Stimulated activated naive CD8-positive, alpha-beta T cell treated with anti-CD3 and anti-CD28 coated beads, Interleukin-15, amount 100 ng/mL, for 72 hours (primary cell): ENCODE measurements around the gene GLI2.

ENCODE experiments used
- ATAC-seq: fragments of 150-1000 bp; cut with Tn5 transposase; 2 replicates; pipeline ENCODE4 v1.10.0; 2021; ENCODE audit warnings: mild to moderate bottlenecking, moderate library complexity
- DNase-seq, 2 donors: peaks; one replicate each; pipeline ENCODE4 v3.0.0; 2021 to 2022
- H3K27ac Mint-ChIP-seq, 2 donors: one replicate each; pipeline ENCODE4 v1.8.0; 2022; ENCODE audit warnings: mild to moderate bottlenecking in 2 of 2, mixed read lengths in 2 of 2, moderate library complexity in 2 of 2
- H3K27me3 Mint-ChIP-seq: one replicate; pipeline ENCODE4 v1.8.0; 2022; ENCODE audit warnings: mixed read lengths
- H3K4me1 Mint-ChIP-seq: one replicate; pipeline ENCODE4 v1.8.0; 2022; ENCODE audit warnings: mild to moderate bottlenecking, mixed read lengths
- H3K4me3 Mint-ChIP-seq, 2 donors: one replicate each; pipeline ENCODE4 v1.8.0; 2022; ENCODE audit warnings: mild to moderate bottlenecking in 2 of 2, mixed read lengths in 2 of 2, moderate library complexity in 1 of 2
- H3K9me3 Mint-ChIP-seq, 2 donors: one replicate each; pipeline ENCODE4 v1.8.0; 2022; ENCODE audit warnings: mixed read lengths in 2 of 2

GLI2 gene

DNA sequence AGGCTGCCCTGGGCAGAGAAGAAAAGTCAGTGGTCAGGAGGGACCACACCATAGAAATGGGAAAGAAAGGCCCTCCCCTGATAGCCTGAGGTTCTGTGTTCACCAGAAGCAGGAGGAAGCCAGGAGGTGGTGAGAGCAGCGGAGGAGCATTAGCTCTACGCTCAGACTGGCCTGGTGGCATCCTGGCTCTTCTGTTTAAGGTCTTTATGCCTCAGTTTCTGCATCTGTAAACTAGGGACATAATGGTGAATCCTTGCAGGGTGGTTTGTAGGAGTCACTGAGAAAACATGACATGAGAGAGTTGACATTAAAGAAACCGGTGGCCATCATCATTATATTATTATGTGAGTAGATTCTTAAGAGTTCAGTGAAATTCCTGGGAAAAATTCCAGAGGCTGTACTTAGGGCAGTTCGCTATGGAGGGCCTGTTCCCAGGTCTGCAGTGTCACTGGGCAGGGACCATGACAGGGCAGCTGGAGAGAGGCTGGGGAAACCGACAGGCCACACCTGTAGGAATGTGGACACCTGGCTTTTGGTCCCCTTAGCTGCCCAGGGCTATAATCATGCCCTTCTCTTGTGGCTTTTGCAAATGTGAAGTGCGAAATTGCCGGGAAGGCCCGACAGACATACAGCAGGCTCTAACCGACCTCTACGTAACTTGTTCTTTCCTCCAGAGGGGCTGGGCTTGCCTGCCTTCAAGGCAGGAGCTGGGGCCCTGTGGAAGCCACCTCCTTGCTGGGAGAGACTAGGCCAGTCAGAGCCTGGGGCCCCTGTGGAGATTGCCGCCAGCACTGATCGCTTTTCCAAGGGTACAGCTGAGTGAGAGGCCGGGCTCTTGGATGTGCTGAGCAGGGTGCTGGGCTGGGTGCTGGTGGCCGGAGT, 31.0 kb downstream of the GLI2 start:
- no peaks in the 10 kb centered on the region for H3K27me3 Mint-ChIP-seq
- no peak overlapping the region for H3K27ac Mint-ChIP-seq
- H3K4me3 Mint-ChIP-seq: no peak overlapping the region
- no peaks in the 10 kb centered on the region for H3K9me3 Mint-ChIP-seq
- ATAC-seq: no peak
- no peaks in the 10 kb centered on the region for H3K4me1 Mint-ChIP-seq
- DNase-seq: no peak

DNA sequence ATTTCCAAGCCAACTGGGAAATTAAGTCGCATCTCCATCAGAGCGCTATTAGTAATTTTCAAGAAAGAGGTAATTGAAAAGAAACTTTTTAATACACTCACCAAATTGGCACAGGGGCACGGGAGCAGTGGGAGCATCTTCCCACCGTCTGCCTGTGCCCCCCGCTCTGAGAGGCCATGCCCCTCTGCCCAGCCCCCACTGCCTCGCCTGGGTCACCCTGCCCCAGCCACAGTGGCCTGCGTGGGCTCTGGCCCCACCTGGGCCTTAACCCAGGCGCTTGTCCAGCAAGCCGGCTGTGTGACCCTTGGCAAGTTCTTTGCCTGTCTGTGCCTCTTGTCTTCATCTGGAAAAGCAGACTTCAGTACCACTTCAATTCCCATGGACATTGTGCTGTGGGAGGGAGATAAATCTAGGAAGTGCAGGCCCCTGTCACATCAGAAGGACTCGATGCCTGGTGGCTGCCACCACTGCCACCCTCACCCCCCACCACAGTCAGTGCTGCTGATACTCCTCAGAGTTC, 31.9 kb downstream of the GLI2 start:
- DNase-seq (no peak), ATAC-seq (no peak)

DNA sequence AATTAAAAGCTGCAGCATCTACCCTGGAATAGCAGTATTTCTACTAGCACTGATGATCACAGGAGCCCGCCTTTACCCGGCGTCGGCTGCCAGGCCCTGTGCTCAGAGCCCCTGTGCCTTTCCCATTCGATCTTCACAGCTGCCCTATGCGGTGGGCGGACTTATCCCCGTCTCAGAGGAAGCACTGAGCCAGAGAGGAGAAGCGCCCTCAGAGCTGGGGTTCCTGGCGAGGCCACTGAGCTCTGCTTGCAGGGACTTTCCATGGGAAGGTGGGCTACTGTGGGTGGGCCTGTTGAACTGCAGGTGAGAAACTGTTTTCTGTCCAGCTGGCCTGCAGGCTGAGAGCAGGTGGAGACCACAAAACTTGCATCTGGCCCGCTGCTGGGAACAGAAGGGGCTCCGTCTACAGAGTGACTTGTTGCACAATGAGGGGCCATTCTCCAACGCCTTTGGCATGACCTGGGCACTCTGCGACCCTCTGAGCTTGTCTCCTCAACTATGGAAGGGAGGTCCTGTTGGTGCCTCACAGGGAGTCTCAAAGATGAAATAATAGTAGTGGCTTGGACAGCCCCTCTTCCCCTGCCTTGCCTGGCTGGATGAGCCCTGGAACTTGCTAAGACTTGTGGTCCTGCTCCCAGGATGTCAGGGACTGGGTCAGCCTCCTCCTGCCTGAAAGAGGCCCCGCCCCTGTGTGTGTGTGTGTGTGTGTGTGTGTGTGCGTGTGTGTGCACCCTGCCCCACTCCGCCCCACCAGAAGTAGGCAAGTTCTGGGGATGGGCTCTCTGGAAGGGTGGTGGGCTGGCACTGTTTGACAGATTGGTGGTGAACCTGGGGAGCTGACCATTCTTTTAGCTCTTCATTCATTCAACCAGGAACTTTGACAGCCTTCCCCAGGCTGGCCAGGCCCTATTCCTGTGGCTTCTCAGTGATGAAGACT, 32.7 kb downstream of the GLI2 start:
- ATAC-seq: no peak
- no peaks in the 10 kb centered on the region for H3K4me1 Mint-ChIP-seq
- no peak for DNase-seq
- no peak overlapping the region for H3K4me3 Mint-ChIP-seq
- no peaks in the 10 kb centered on the region for H3K9me3 Mint-ChIP-seq
- H3K27ac Mint-ChIP-seq: peak overlapping the region in 1 of 2 donors; percentile 33
- no peaks in the 10 kb centered on the region for H3K27me3 Mint-ChIP-seq

More for the DNA sequence above, 31.9 kb downstream of the GLI2 start:
- H3K4me1 Mint-ChIP-seq: no peaks in the 10 kb centered on the region
- no peaks in the 10 kb centered on the region for H3K27me3 Mint-ChIP-seq
- H3K9me3 Mint-ChIP-seq: no peaks in the 10 kb centered on the region
- H3K4me3 Mint-ChIP-seq: no peak overlapping the region
- no peak overlapping the region for H3K27ac Mint-ChIP-seq

DNA sequence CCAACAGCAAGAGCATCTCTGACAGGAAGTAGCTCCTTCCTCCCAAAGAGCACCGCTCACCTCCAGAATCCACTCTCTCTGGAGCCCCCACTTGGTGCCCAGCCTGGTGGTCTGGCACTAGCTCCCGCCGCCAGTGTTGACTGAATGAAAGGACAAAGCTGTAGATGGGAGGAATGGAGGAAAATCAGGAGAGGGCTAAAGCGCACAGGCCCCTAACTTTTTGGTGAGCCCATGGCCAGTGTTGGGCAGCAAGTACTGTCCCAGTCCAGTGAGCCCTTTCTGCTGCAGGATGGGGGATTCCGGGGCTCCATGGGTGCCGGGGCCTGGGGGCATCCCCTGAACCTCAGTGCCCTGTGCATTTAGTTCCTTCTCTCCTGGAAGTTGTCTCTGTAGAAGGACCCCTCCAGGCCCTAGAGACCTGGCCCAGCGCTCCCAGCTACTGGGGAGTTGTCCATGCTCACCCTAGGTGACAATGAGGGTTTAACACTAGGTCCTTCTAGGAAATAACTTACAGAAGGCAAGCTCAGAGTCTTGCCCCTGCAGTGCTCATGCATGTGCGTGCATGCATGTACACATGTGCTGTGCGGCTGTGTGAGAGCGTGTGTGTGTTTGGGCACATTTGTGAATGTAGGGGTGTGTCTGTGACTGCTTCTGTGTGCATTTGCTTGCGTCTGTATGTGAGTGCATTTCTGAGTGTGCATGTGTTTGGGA, 33.6 kb downstream of the GLI2 start:
- DNase-seq: no peak
- no peak for ATAC-seq
- H3K27me3 Mint-ChIP-seq: no peaks in the 10 kb centered on the region
- H3K9me3 Mint-ChIP-seq: no peaks in the 10 kb centered on the region
- H3K4me3 Mint-ChIP-seq: no peak overlapping the region
- H3K4me1 Mint-ChIP-seq: no peaks in the 10 kb centered on the region
- no peak overlapping the region for H3K27ac Mint-ChIP-seq

DNA sequence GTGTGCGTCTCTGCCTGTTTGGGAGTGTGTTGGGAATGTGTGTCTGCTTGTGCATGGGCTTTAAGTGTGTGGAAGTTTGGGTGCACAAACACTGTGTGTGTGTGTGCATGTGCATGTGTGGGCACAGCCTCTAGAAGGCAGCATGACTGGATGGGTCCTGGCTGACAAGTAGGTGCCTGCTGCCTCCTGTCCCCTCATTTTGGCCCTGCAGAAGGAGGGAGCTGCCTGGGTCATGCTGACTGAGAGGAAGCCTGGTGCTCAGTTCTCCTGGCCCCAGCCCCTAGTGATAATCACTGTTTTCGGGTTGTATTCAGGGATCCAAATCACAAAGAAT, 34.1 kb downstream of the GLI2 start:
- H3K27me3 Mint-ChIP-seq: no peaks in the 10 kb centered on the region
- no peak overlapping the region for H3K27ac Mint-ChIP-seq
- H3K4me1 Mint-ChIP-seq: no peaks in the 10 kb centered on the region
- H3K9me3 Mint-ChIP-seq: no peaks in the 10 kb centered on the region
- no peak overlapping the region for H3K4me3 Mint-ChIP-seq
- ATAC-seq: no peak
- DNase-seq: no peak

DNA sequence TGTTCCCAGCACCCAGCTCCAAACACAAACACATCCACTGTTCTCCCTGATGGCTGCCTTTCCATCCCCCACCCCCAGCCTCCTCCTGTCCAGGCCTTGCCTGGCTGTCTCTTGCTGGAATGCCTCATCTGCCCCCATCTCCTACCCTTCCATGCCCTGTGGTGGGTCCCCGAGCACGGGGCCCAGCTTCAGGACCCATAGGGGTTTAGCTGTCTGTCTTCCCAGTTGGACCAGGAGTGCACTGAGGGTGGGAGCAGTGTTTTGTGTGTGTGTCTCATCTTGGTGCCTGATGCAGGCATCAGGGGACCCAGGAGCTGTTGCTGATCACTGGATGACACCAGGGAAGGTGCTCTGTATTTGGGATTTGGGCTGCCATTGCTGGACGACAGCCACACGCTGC, 34.5 kb downstream of the GLI2 start:
- ATAC-seq (no peak), DNase-seq (no peak)
- peak overlapping the region in 1 of 2 donors; percentile 71 for H3K27ac Mint-ChIP-seq
- H3K27me3 Mint-ChIP-seq: no peaks in the 10 kb centered on the region
- H3K4me1 Mint-ChIP-seq: no peaks in the 10 kb centered on the region
- no peak overlapping the region for H3K4me3 Mint-ChIP-seq
- H3K9me3 Mint-ChIP-seq: no peaks in the 10 kb centered on the region

DNA sequence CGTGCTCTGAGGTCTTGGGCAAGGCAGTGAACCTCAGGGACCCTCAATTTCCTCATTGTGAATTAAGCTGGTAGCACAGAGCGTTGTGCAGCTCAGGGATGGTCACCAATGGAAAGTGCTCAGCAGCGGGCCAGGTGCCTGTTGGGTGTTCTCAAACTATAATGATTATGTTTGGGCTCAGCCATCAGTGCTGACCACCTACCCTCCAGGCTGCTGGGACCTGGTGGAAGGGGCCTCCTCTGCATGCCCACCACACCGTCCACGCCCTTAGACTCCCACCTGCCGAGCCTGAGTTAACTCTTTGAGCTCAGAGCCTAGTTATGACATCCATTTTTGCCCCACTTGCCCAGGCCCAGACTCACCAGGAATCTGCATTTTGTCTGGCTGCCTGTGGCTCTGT, 35.0 kb downstream of the GLI2 start:
- DNase-seq: no peak
- no peak for ATAC-seq
- no peaks in the 10 kb centered on the region for H3K27me3 Mint-ChIP-seq
- H3K9me3 Mint-ChIP-seq: no peaks in the 10 kb centered on the region
- no peak overlapping the region for H3K4me3 Mint-ChIP-seq
- no peak overlapping the region for H3K27ac Mint-ChIP-seq
- no peaks in the 10 kb centered on the region for H3K4me1 Mint-ChIP-seq

DNA sequence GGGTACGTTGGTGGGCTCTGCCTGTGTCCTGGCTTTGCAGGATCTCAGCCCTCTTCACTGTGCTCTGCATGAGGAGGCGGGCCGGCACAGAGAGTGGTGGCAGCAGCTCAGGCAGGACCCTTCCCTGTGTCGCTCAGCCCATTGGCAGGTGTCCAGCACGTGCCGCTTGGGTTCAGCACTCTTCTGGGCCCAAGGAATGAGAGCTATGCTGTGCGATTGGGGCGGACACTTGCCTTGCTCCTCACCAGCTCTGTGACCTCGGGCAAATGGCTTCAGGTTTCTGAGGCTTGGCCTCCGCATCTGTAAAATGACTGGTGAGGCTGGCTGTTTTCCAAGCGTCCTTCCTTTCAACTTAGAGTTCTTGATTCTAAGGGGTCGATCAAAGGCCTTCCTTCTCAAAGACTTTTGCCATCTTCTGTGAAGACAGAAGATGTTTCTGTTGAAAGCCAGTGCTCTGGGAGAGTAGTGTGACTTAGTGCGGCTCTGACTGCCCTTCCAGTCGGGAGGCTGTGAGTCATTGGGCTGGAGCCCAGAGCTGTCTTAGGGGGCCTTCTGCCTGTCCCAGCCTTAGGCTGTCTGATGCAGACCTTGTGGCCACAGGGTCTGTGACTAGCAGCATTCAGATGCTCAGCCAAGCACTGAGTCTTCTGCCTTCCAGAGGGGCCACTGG, 35.6 kb downstream of the GLI2 start:
- DNase-seq (no peak), ATAC-seq (no peak)
- no peak overlapping the region for H3K27ac Mint-ChIP-seq
- H3K4me1 Mint-ChIP-seq: no peaks in the 10 kb centered on the region
- H3K27me3 Mint-ChIP-seq: no peaks in the 10 kb centered on the region
- H3K4me3 Mint-ChIP-seq: no peak overlapping the region
- no peaks in the 10 kb centered on the region for H3K9me3 Mint-ChIP-seq

DNA sequence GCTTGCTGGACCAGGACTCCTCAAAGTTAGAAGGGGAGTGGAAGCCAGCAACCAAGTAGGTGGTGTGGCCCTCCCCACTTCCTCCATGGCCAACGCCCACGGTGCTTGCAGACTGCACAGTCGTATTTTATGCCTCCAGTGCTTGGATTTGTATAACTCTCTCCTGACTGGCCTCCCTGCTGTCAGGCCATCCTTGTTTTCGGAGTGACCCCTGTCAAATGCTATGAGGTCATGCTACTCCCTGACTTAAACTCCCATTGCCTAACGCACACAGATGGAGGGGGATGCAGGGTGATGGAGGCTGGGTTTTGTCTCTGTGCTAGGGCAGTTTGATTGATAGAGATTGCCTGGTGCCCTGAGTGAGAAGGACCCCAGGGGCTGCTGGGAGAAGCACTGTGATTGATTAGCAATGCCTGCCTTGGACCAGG, 36.1 kb downstream of the GLI2 start:
- Mint-ChIP-seq H3K4me3 (no peak overlapping the region), H3K27ac (no peak overlapping the region), H3K4me1 (no peaks in the 10 kb centered on the region), H3K9me3 (no peaks in the 10 kb centered on the region), H3K27me3 (no peaks in the 10 kb centered on the region)
- ATAC-seq (no peak), DNase-seq (no peak)

DNA sequence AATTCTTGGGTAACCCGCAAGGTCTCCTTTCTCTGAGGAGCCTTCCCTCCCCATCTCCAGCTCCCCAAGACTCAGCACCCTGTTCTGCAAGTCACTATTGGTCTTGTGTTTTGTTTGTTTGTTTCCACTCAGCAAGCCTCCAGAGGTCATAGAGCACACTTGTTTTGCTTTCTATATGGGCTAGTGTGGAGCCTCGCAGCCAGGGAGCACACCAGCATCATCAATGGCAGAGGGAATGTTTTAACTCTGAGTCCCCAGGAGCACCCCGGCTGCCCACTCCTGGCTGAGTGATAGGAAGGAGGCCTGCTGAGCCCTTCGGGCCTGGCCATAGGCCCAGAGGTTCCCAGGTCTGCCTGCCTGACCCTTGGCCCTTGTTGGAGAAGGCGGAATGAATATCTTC, 36.6 kb downstream of the GLI2 start:
- no peaks in the 10 kb centered on the region for H3K4me1 Mint-ChIP-seq
- H3K27ac Mint-ChIP-seq: no peak overlapping the region
- ATAC-seq (no peak), DNase-seq (no peak)
- H3K9me3 Mint-ChIP-seq: no peaks in the 10 kb centered on the region
- H3K27me3 Mint-ChIP-seq: no peaks in the 10 kb centered on the region
- no peak overlapping the region for H3K4me3 Mint-ChIP-seq

DNA sequence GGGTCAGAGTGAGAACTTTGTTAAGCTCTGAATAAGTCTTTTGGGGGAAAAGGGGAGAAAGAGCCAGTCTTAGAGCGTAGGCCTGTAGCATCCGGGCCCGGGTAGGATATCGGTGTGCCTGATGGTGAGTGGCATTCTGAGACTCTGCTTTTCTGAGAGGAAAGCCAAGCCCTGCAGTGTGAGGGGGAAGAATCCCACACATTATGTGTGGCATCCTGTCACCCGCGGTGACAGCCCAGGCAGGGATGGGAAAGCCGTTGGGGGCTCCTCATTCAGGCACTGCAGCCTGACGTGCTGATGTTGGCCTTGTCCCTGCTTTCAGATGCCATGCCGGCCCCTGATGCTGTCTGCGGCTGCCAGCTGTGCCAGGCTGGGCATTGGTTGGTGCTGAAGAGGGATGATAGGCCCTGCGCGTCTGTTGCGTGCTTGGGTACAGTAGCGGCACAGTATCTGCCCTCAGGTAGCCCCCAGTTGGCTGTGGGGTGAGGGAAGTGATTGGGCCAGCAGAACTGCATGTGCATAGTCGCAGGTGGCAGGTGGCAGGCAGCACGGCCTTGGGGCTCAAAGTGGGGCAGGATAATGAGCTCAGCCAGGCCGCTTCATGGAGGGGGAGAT, 37.6 kb downstream of the GLI2 start:
- Mint-ChIP-seq H3K9me3 (no peaks in the 10 kb centered on the region), H3K4me1 (no peaks in the 10 kb centered on the region), H3K27me3 (no peaks in the 10 kb centered on the region), H3K4me3 (no peak overlapping the region), H3K27ac (no peak overlapping the region)
- DNase-seq (no peak), ATAC-seq (no peak)

DNA sequence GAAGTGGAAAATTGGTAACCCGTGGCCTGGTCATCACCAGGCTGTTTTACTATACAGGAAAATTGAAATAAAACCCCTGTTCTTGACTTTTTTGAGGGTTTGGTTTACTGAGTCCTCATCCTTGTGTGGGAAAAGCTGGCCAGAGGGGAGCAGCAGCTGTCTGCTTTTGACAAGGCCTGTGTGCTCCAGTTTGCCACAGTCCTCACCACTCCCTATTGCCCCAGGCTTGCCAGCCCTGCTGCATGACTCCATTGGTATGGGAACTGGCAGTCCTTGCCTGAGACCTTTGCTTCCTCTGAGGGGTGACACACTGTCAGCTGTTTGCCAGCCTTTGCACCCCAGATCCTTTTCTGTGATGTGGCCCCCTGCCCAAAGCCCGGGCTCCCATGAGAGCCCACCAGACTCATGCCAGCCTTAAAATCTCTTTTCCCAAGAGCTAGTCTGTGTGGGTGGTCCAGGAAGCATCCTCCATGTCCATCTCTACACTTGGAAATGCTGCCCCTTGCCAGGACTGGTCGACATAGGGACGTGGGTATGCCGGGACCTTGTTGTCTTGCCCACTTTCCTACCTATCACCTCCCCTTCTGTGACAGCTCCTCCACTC, 39.0 kb downstream of the GLI2 start:
- no peak overlapping the region for H3K4me3 Mint-ChIP-seq
- no peak overlapping the region for H3K27ac Mint-ChIP-seq
- H3K9me3 Mint-ChIP-seq: no peaks in the 10 kb centered on the region
- DNase-seq (no peak), ATAC-seq (no peak)
- peaks cover 3% of the 10 kb centered on the region for H3K27me3 Mint-ChIP-seq
- H3K4me1 Mint-ChIP-seq: no peaks in the 10 kb centered on the region

DNA sequence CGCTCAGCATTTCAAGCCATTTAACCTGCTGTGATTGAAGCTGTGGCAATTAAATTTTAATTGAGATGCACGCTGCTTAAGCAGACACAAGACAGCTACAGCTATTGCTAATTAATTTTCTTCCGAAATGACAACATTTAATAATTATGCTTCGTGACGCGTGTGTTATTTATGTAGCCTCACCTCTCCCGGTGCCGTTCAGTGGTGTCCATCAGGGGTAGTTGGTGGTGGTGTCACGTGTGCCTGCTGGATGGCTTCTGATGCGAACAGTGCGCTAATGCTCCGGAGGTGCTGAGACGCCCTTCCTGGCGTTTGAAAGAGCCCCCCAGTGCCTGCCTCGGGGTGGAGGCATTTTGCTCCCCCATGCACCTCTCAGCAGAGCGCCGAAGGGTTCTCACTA, 39.5 kb downstream of the GLI2 start:
- no peak for DNase-seq
- H3K27me3 Mint-ChIP-seq: peaks cover 9% of the 10 kb centered on the region
- H3K27ac Mint-ChIP-seq: no peak overlapping the region
- no peaks in the 10 kb centered on the region for H3K9me3 Mint-ChIP-seq
- H3K4me1 Mint-ChIP-seq: no peaks in the 10 kb centered on the region
- no peak for ATAC-seq
- H3K4me3 Mint-ChIP-seq: no peak overlapping the region

DNA sequence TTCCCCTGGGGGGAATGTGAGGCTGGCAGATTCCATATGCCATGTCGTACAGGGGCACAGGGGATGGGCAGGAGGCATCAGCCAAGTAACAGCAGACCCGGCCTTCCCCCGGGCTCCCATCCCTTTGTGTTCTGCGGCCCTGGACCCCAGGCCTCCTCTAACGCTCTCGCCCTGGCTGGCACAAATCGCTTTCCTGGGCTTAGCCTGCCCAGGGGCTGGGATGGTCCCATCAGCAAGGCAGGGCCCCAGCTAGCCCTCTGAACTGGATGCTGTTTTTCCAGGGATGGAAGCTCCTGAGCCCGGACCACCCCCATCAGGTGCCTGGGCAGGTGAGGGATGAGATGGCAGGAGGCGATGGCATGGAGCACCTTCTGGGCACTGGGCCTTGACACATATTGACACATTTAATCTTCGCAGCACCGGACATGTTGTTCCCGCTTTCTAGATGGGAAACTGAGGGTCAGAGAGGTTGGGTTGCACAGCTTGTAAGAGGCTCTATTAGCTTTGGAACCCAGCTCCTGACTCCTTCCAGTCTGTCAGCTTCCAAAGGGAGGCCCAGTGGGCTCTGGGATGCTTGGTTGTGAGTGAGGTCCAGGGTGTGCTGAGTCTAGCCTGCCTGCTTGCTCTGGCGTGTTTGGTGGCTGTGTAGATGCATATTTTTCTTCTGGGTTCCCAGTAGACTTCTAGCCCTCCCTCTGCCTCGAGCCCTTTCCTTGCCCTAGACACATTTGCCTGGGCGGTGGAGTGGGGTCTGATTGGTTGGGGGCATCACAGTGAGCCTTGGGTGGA, 40.3 kb downstream of the GLI2 start:
- DNase-seq: no peak

More for the DNA sequence above, 40.3 kb downstream of the GLI2 start:
- Mint-ChIP-seq H3K27ac (no peak overlapping the region), H3K4me1 (no peaks in the 10 kb centered on the region), H3K4me3 (no peak overlapping the region), H3K9me3 (no peaks in the 10 kb centered on the region), H3K27me3 (peaks cover 9% of the 10 kb centered on the region)
- no peak for ATAC-seq
